Prostate gland (tissue), 2 donors: ENCODE data around the gene UBL4A.

Experiments used
- POLR2A ChIP-seq: fragments of 450-650 bp; IDR thresholded peaks from one replicate; pipeline ENCODE4 v1.6.1; 2016; ENCODE audit warnings: antibody characterized with exemption, mild to moderate bottlenecking
- TF ChIP-seq, protein P1 (sequence below), 4 experiments: fragments of 200-600 bp in 2 of 4; fragments of 450-650 bp in 2 of 4; sonication (generic) in 2 of 4; IDR thresholded peaks; 1 replicate in 3 of 4; 2 replicates in 1 of 4; pipeline ENCODE4 v1.5.1; 2016 to 2019; ENCODE audit warnings: antibody characterized with exemption in 4 of 4, mild to moderate bottlenecking in 2 of 4, moderate library complexity in 2 of 4

DNA sequence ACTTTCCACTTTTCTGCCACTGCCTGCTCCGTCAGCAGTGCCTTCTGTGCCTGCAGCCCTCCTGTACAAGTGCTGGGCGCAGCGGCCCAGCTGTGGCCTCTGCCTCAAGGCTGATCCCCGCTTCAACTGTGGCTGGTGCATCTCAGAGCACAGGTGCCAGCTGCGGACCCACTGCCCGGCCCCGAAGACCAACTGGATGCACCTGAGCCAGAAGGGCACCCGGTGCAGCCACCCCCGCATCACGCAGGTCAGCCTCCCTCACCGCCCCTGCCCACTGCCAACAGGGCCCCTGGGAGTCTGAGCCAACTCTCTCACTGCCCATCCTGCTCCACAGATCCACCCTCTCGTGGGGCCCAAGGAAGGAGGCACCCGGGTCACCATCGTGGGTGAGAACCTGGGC is 20.8 kb downstream of the UBL4A start:
- TF ChIP-seq POLR2A: no peak
- TF ChIP-seq, protein P1, sequence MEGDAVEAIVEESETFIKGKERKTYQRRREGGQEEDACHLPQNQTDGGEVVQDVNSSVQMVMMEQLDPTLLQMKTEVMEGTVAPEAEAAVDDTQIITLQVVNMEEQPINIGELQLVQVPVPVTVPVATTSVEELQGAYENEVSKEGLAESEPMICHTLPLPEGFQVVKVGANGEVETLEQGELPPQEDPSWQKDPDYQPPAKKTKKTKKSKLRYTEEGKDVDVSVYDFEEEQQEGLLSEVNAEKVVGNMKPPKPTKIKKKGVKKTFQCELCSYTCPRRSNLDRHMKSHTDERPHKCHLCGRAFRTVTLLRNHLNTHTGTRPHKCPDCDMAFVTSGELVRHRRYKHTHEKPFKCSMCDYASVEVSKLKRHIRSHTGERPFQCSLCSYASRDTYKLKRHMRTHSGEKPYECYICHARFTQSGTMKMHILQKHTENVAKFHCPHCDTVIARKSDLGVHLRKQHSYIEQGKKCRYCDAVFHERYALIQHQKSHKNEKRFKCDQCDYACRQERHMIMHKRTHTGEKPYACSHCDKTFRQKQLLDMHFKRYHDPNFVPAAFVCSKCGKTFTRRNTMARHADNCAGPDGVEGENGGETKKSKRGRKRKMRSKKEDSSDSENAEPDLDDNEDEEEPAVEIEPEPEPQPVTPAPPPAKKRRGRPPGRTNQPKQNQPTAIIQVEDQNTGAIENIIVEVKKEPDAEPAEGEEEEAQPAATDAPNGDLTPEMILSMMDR (IDR thresholded peaks at IDR 0.05): no peak
